K562 (cell line): Measurements from ENCODE around the gene CACNG7. TPM values are rescaled to one million over a fixed set of nuclear protein-coding genes. Genes with fewer than 3 reads are reported as not detected.
A peak's percentile ranks its signal among the peaks of the same experiment; 100 is the strongest.

Source experiments
- ATAC-seq: fragments of 200-7000 bp; cut with Tn5 transposase; 3 replicates; pipeline ENCODE4 v1.9.1; 2020; ENCODE audit warnings: moderate library complexity
- BruUV-seq: library from RNA; stranded (reverse); fragments of 400-500 nt; replicated peaks from 2 replicates; lab custom pipeline; 2021; lab: Mats Ljungman, UMichigan
- CTCF ChIA-PET: fragments of 300-600 bp; formaldehyde crosslinking; extraction: SDS; loops from one replicate; lab custom pipeline; 2021; ENCODE audit warnings: low intra/inter-chr PET ratio; lab: Yijun Ruan, JAX
- POLR2A ChIA-PET: fragments of 300-600, 350-650 bp; sonication (Branson Sonifier 250); formaldehyde crosslinking; extraction: SDS; loops from one replicate; lab custom pipeline; 2021; ENCODE audit warnings: antibody characterized with exemption, inconsistent platforms; lab: Yijun Ruan, JAX
- DNase-seq, 4 experiments: peaks; one replicate each; pipeline versions ENCODE4 v3.0.0 to v3.0.0-alpha.2; 2011 to 2018; ENCODE audit warnings: low spot score in 3 of 4, mixed read lengths in 3 of 4; ENCODE audit errors: extremely low read depth in 1 of 4
- FAIRE-seq: peaks from 2 replicates; lab custom pipeline; 2011; peaks lifted over from hg19 to GRCh38; lab: Jason Lieb, UNC
- H2AFZ ChIP-seq: 2 replicates; pipeline ENCODE4 v1.6.0; 2011; ENCODE audit warnings: low read depth, low read length, control low read depth, inconsistent platforms
- H3K27ac ChIP-seq: fragments of 200-600 bp; 3 replicates; pipeline ENCODE4 v1.8.0; 2011; ENCODE audit warnings: low read depth, mild to moderate bottlenecking, control low read depth, inconsistent platforms, low read length, moderate library complexity, mixed read lengths; ENCODE audit errors: extremely low read depth
- H3K27me3 ChIP-seq, 2 experiments: fragments of 300-600 bp in 1 of 2; 2 replicates in 1 of 2; 3 replicates in 1 of 2; pipeline versions ENCODE4 v1.6.0 to v1.8.0; 2011; ENCODE audit warnings: inconsistent platforms in 2 of 2, low read length in 2 of 2, mild to moderate bottlenecking in 1 of 2, mixed read lengths in 1 of 2, moderate library complexity in 1 of 2; ENCODE audit not compliant: control insufficient read depth in 2 of 2, insufficient read depth in 2 of 2
- H3K36me3 ChIP-seq: fragments of 300-600 bp; 3 replicates; pipeline ENCODE4 v1.8.0; 2011; ENCODE audit warnings: mild to moderate bottlenecking, low read length, inconsistent platforms; ENCODE audit not compliant: control insufficient read depth, insufficient read depth
- H3K4me1 ChIP-seq, 2 experiments: fragments of 200-600 bp in 1 of 2; replicated peaks in 1 of 2; 2 replicates in 1 of 2; 3 replicates in 1 of 2; pipeline versions ENCODE4 v1.5.1 to v1.8.0; 2011; ENCODE audit warnings: inconsistent platforms in 2 of 2, low read length in 2 of 2, mild to moderate bottlenecking in 1 of 2, mixed read lengths in 1 of 2, moderate library complexity in 1 of 2; ENCODE audit not compliant: control insufficient read depth in 2 of 2, insufficient read depth in 2 of 2
- H3K4me2 ChIP-seq: 2 replicates; pipeline ENCODE4 v1.6.1; 2011; ENCODE audit warnings: low read length, control low read depth, inconsistent platforms, mixed read lengths; ENCODE audit not compliant: insufficient read depth
- H3K4me3 ChIP-seq: fragments of 200-600 bp; sonication (generic), shearing (Covaris generic); 2 replicates; pipeline ENCODE4 v1.5.1; 2016; ENCODE audit warnings: control low read depth, inconsistent platforms
- H3K79me2 ChIP-seq: fragments of 200-600 bp; 3 replicates; pipeline ENCODE4 v1.8.0; 2011; ENCODE audit warnings: low read length, inconsistent platforms; ENCODE audit not compliant: control insufficient read depth, insufficient read depth
- H3K9ac ChIP-seq, 2 experiments: 2 replicates each; pipeline versions ENCODE4 v1.6.0 to v1.6.1; 2011; ENCODE audit warnings: low read depth in 2 of 2, low read length in 2 of 2, control low read depth in 1 of 2, inconsistent platforms in 1 of 2, mild to moderate bottlenecking in 1 of 2, mixed read lengths in 1 of 2; ENCODE audit not compliant: insufficient read depth in 1 of 2
- H3K9me1 ChIP-seq: one replicate; pipeline ENCODE4 v1.6.0; 2011; ENCODE audit warnings: inconsistent platforms, mild to moderate bottlenecking, low read length, moderate library complexity; ENCODE audit not compliant: control insufficient read depth, insufficient read depth
- H3K9me3 ChIP-seq: replicated peaks from 2 replicates; pipeline ENCODE4 v1.5.1; 2011; ENCODE audit warnings: low read depth, low read length, inconsistent platforms; ENCODE audit not compliant: control insufficient read depth, insufficient read depth
- H4K20me1 ChIP-seq: replicated peaks from 2 replicates; pipeline ENCODE4 v1.6.1; 2011; ENCODE audit warnings: low read length, inconsistent platforms, mixed read lengths; ENCODE audit not compliant: control insufficient read depth, insufficient read depth
- ATF4 ChIP-seq: fragments of 450-650 bp; formaldehyde crosslinking; IDR thresholded peaks from 2 replicates; pipeline ENCODE4 v1.4.0; 2022; ENCODE audit warnings: mild to moderate bottlenecking, moderate library complexity
- CBFB ChIP-seq: sonication (generic); formaldehyde crosslinking; IDR thresholded peaks from 2 replicates; pipeline ENCODE4 v1.4.0; 2020; ENCODE audit warnings: mild to moderate bottlenecking, missing genetic modification reagents
- CTBP1 ChIP-seq: fragments of 450-650 bp; IDR thresholded peaks from 2 replicates; pipeline ENCODE4 v1.6.1; 2016; ENCODE audit warnings: borderline replicate concordance
- NFIX ChIP-seq: fragments of 250-450 bp; sonication (Bioruptor Pico); IDR thresholded peaks from 2 replicates; pipeline ENCODE4 v1.4.0; 2020; ENCODE audit warnings: low read depth, mild to moderate bottlenecking, moderate library complexity
- PCBP2 ChIP-seq: fragments of 200-400 bp; formaldehyde crosslinking; IDR thresholded peaks from 2 replicates; pipeline ENCODE4 v1.6.1; 2018; ENCODE audit warnings: low read length, low read depth, mild to moderate bottlenecking, moderate library complexity; ENCODE audit not compliant: poor library complexity, severe bottlenecking
- TAF9B ChIP-seq: fragments of 450-650 bp; IDR thresholded peaks from 2 replicates; pipeline ENCODE4 v1.6.1; 2018; ENCODE audit warnings: mild to moderate bottlenecking; ENCODE audit not compliant: partially characterized antibody
- TCF7 ChIP-seq: sonication (generic); IDR thresholded peaks from 2 replicates; pipeline ENCODE4 v1.6.1; 2016; ENCODE audit warnings: antibody characterized with exemption, borderline replicate concordance
- ZNF445 ChIP-seq: fragments of 250-450 bp; sonication (Bioruptor Pico); IDR thresholded peaks from 2 replicates; pipeline ENCODE4 v1.4.0; 2020; ENCODE audit warnings: low read depth, mild to moderate bottlenecking, moderate library complexity
- ZNF512 ChIP-seq: IDR thresholded peaks from 2 replicates; pipeline ENCODE4 v1.6.1; 2016; ENCODE audit warnings: missing genetic modification characterization, missing compliant biosample characterization
- WGBS: fragments of 100-300 bp; shearing (Covaris generic); methylation state at CpG from one replicate; pipeline ENCODE4 v1.1.6; 2016; ENCODE audit warnings: low coverage, mixed read lengths; ENCODE audit not compliant: insufficient coverage; ENCODE audit errors: missing lambda C conversion rate; 5-methylcytosine and 5-hydroxymethylcytosine counted together
- in situ Hi-C: fragments of 300-500 bp; cut with MboI; formaldehyde crosslinking; loops from 4 replicates; pipeline ENCODE4 v1.15.0; 2018; ENCODE audit warnings: inconsistent platforms, mixed read lengths
- intact Hi-C: fragments of 100-400 bp; cut with micrococcal nuclease; formaldehyde crosslinking; loops from 2 replicates; pipeline ENCODE4 v1.14.2; 2022
- polyA plus RNA-seq, 8 experiments: library from polyadenylated mRNA; depleted of rRNA in 4 of 8; stranded (reverse) in 5 of 8; unstranded in 3 of 8; fragments of >200 nt; fragmentation: Nextera tagmentation in 2 of 8; fragmentation: Illumina TruSeq in 1 of 8; extraction: Ambion mirVana in 2 of 8; extraction: Trizol in 1 of 8; gene quantifications; 2 replicates each; pipeline versions ENCODE4 v1.2.1 to v1.2.3, GENCODE V29; 2011 to 2014; ENCODE audit warnings: inconsistent platforms in 1 of 8, missing spikeins in 1 of 8
- total RNA-seq, 7 experiments: library from RNA; depleted of rRNA in 6 of 7; stranded (reverse); fragments of >200 nt in 6 of 7; fragmentation: Illumina TruSeq in 2 of 7; extraction: Trizol in 2 of 7; gene quantifications; 2 replicates each; pipeline versions ENCODE4 v1.2.1 to v1.2.3, GENCODE V29; 2011 to 2021; ENCODE audit warnings: low replicate concordance in 1 of 7

The CACNG7 gene
- total and polyA plus RNA-seq, 9 of the 15 experiments (the other 6 are each of a cell fraction or from before 2014, with no cell fraction given) = not detected

- TF ChIP-seq CBFB (CRISPR knock-in tag) = no peak
- no peak for TF ChIP-seq CTBP1
- TF ChIP-seq ZNF445 = no peak
- TF ChIP-seq TAF9B = no peak
Measured at GRCh38 chr19:53977991-53978731, 69.1 kb downstream of the CACNG7 start (continued).

- Histone ChIP-seq H3K27me3 (peaks cover 4 to 10% of the 10 kb centered on the region in 2 experiments; a peak in 4 of 5 replicates), H3K79me2 (no peaks in the 10 kb centered on the region), H3K27ac (no peak overlapping the region), H3K4me3 (peak overlapping the region; percentile 27), H2AFZ (no peak overlapping the region), H3K9ac (no peak overlapping the region), H3K4me1 (peaks cover 2 to 24% of the 10 kb centered on the region in 2 experiments; a peak in 2 of 5 replicates), H3K36me3 (no peaks in the 10 kb centered on the region), H3K9me3 (no peaks in the 10 kb centered on the region), H4K20me1 (no peaks in the 10 kb centered on the region; the same call in 1 of the 2 replicates), H3K9me1 (no peaks in the 10 kb centered on the region), H3K4me2 (peak overlapping the region; percentile 37; the same call in 1 of the 2 replicates)
- WGBS = 3% methylated on average over 11 of the region's 19 CpGs
- intact Hi-C loops (no loop called here), in situ Hi-C loops (no loop called here)
- ChIA-PET CTCF (no interaction called here), POLR2A (interaction anchor here (0.9 kb wide), 1 partner anchor 9 kb away, joined by 4 read pairs; no protein-coding TSS in a partner anchor)
- TF ChIP-seq ZNF512 (tag) = peak; percentile 87
- TF ChIP-seq NFIX (CRISPR knock-in tag) = no peak
- no peak for TF ChIP-seq TCF7
- no peak for TF ChIP-seq ATF4
- TF ChIP-seq PCBP2 = no peak
- FAIRE-seq = no peak
- BruUV-seq = no TSS peak
- DNase-seq = no peak
- ATAC-seq = no peak
Measured at GRCh38 chr19:53978975-53979801, 70.1 kb downstream of the CACNG7 start.
